SK-N-SH treated with all-trans-retinoic acid at 6 μM for 48 hours (cell line): ENCODE measurements around the gene TMEM190.
"Not testable (repeated sequence)": the region's sequence is repeated elsewhere in the genome, so short reads cannot be mapped to it uniquely, and the experiment has no call there.

Source experiments
- ATAC-seq: fragments of 200-7000 bp; cut with Tn5 transposase; 3 replicates; pipeline ENCODE4 v1.9.1; 2020; ENCODE audit warnings: mild to moderate bottlenecking, moderate library complexity
- ARNTL ChIP-seq: fragments of 450-650 bp; formaldehyde crosslinking; IDR thresholded peaks from 2 replicates; pipeline ENCODE4 v1.5.0; 2020; ENCODE audit warnings: low read depth, mild to moderate bottlenecking, moderate library complexity, borderline replicate concordance
- BACH2 ChIP-seq: fragments of 250-450 bp; sonication (Bioruptor Pico); IDR thresholded peaks from 2 replicates; pipeline ENCODE4 v1.9.0; 2021; ENCODE audit warnings: mild to moderate bottlenecking, borderline replicate concordance
- CSDC2 ChIP-seq: fragments of 250-450 bp; sonication (Bioruptor Pico); IDR thresholded peaks from 2 replicates; pipeline ENCODE4 v1.5.0; 2020; ENCODE audit warnings: mild to moderate bottlenecking, moderate library complexity
- ESRRG ChIP-seq: fragments of 250-450 bp; sonication (Bioruptor Pico); IDR thresholded peaks from 2 replicates; pipeline ENCODE4 v1.6.1; 2021; ENCODE audit warnings: mild to moderate bottlenecking
- ISL1 ChIP-seq: fragments of 250-450 bp; sonication (Bioruptor Pico); IDR thresholded peaks from 2 replicates; pipeline ENCODE4 v2.1.2; 2022; ENCODE audit warnings: mild to moderate bottlenecking, moderate library complexity
- PPARA ChIP-seq: fragments of 250-450 bp; sonication (Bioruptor Pico); IDR thresholded peaks from 2 replicates; pipeline ENCODE4 v1.5.0; 2020; ENCODE audit warnings: mild to moderate bottlenecking, borderline replicate concordance
- RARB ChIP-seq: fragments of 250-450 bp; sonication (Bioruptor Pico); IDR thresholded peaks from 2 replicates; pipeline ENCODE4 v1.8.0; 2021; ENCODE audit warnings: mild to moderate bottlenecking, moderate library complexity
- SNAI2 ChIP-seq: fragments of 250-450 bp; sonication (Bioruptor Pico); IDR thresholded peaks from 2 replicates; pipeline ENCODE4 v1.5.0; 2020; ENCODE audit warnings: mild to moderate bottlenecking, moderate library complexity
- TCF4 ChIP-seq: fragments of 250-450 bp; sonication (Bioruptor Pico); IDR thresholded peaks from 2 replicates; pipeline ENCODE4 v1.8.0; 2021; ENCODE audit warnings: mild to moderate bottlenecking, moderate library complexity, borderline replicate concordance
- TOX ChIP-seq: fragments of 250-450 bp; sonication (Bioruptor Pico); IDR thresholded peaks from 2 replicates; pipeline ENCODE4 v1.8.0; 2021; ENCODE audit warnings: mild to moderate bottlenecking, moderate library complexity, borderline replicate concordance
- ZC3H10 ChIP-seq: fragments of 250-450 bp; sonication (Bioruptor Pico); IDR thresholded peaks from 2 replicates; pipeline ENCODE4 v1.5.1; 2021; ENCODE audit warnings: mild to moderate bottlenecking, moderate library complexity
- ZFP3 ChIP-seq: fragments of 250-450 bp; sonication (Bioruptor Pico); IDR thresholded peaks from 2 replicates; pipeline ENCODE4 v1.5.0; 2020; ENCODE audit warnings: mild to moderate bottlenecking, moderate library complexity
- ZFP30 ChIP-seq: fragments of 450-650 bp; formaldehyde crosslinking; IDR thresholded peaks from 2 replicates; pipeline ENCODE4 v1.5.0; 2022; ENCODE audit warnings: mild to moderate bottlenecking, moderate library complexity
- ZNF70 ChIP-seq: fragments of 450-650 bp; formaldehyde crosslinking; IDR thresholded peaks from 2 replicates; pipeline ENCODE4 v1.5.0; 2020; ENCODE audit warnings: mild to moderate bottlenecking, moderate library complexity
- ZNF8 ChIP-seq: fragments of 450-650 bp; formaldehyde crosslinking; IDR thresholded peaks from 2 replicates; pipeline ENCODE4 v1.5.0; 2020; ENCODE audit warnings: mild to moderate bottlenecking, moderate library complexity
- TF ChIP-seq, protein P1 (sequence below): fragments of 250-450 bp; sonication (Bioruptor Pico); IDR thresholded peaks from 2 replicates; pipeline ENCODE4 v1.5.1; 2021; ENCODE audit warnings: mild to moderate bottlenecking, moderate library complexity
- TF ChIP-seq, protein P2 (sequence below): fragments of 250-450 bp; sonication (Bioruptor Pico); IDR thresholded peaks from 2 replicates; pipeline ENCODE4 v1.5.1; 2020; ENCODE audit warnings: low read depth, mild to moderate bottlenecking, moderate library complexity
- TF ChIP-seq, protein P3 (sequence below): fragments of 250-450 bp; sonication (Bioruptor Pico); IDR thresholded peaks from 2 replicates; pipeline ENCODE4 v1.8.0; 2021; ENCODE audit warnings: low read depth, mild to moderate bottlenecking, moderate library complexity, borderline replicate concordance
- TF ChIP-seq, protein P4 (sequence below): fragments of 250-450 bp; sonication (Bioruptor Pico); IDR thresholded peaks from 2 replicates; pipeline ENCODE4 v1.5.0; 2020; ENCODE audit warnings: mild to moderate bottlenecking, moderate library complexity
- TF ChIP-seq, protein P5 (sequence below): fragments of 250-450 bp; sonication (Bioruptor Pico); IDR thresholded peaks from 2 replicates; pipeline ENCODE4 v1.8.0; 2020; ENCODE audit warnings: mild to moderate bottlenecking, moderate library complexity, borderline replicate concordance

Gene TMEM190

DNA sequence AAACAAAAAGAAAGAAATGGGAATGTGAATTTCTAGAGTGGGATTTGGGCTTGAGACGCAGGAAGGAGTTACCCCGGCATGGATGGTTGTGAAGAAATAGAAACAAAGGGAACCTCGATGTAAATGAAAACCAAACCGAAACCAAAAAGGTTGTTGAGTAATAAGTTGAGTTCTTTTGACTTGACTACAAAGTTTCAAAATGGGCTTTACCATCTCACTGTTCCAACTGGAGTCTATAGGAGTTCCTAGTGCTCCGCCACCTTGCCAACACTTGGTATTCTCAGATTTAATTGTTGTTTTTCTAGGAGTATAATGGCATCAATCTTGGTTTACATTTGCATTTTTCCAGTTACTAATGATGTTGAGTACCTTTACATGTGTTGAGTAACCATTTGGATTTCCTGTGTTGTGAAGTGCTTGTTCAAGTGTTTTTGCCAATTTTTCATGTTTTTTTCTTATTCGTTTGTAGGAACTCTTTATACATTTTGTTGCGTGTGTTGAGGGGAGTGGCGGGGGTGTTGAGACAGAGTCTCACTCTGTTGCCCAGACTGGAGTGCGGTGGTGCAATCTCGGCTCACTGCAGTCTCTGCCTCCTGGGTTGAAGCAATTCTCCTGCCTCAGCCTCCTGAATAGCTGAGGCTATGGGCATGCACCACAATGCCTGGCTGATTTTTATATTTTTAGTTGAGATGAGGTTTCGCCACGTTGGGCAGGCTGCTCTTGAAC, 21.7 kb downstream of the TMEM190 start:
- no peak for ATAC-seq
- TF ChIP-seq, protein P1, sequence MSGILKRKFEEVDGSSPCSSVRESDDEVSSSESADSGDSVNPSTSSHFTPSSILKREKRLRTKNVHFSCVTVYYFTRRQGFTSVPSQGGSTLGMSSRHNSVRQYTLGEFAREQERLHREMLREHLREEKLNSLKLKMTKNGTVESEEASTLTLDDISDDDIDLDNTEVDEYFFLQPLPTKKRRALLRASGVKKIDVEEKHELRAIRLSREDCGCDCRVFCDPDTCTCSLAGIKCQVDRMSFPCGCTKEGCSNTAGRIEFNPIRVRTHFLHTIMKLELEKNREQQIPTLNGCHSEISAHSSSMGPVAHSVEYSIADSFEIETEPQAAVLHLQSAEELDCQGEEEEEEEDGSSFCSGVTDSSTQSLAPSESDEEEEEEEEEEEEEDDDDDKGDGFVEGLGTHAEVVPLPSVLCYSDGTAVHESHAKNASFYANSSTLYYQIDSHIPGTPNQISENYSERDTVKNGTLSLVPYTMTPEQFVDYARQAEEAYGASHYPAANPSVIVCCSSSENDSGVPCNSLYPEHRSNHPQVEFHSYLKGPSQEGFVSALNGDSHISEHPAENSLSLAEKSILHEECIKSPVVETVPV (CRISPR knock-in tag) = no peak
- TF ChIP-seq ZNF8 (no peak), ZNF70 (CRISPR knock-in tag) (no peak), BACH2 (CRISPR knock-in tag) (no peak), ISL1 (no peak), ZFP3 (CRISPR knock-in tag) (no peak), PPARA (CRISPR knock-in tag) (no peak), RARB (CRISPR knock-in tag) (no peak), ZC3H10 (CRISPR knock-in tag) (no peak)
- TF ChIP-seq, protein P2, sequence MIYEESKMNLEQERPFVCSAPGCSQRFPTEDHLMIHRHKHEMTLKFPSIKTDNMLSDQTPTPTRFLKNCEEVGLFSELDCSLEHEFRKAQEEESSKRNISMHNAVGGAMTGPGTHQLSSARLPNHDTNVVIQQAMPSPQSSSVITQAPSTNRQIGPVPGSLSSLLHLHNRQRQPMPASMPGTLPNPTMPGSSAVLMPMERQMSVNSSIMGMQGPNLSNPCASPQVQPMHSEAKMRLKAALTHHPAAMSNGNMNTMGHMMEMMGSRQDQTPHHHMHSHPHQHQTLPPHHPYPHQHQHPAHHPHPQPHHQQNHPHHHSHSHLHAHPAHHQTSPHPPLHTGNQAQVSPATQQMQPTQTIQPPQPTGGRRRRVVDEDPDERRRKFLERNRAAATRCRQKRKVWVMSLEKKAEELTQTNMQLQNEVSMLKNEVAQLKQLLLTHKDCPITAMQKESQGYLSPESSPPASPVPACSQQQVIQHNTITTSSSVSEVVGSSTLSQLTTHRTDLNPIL (CRISPR knock-in tag) = no peak
- TF ChIP-seq, protein P3, sequence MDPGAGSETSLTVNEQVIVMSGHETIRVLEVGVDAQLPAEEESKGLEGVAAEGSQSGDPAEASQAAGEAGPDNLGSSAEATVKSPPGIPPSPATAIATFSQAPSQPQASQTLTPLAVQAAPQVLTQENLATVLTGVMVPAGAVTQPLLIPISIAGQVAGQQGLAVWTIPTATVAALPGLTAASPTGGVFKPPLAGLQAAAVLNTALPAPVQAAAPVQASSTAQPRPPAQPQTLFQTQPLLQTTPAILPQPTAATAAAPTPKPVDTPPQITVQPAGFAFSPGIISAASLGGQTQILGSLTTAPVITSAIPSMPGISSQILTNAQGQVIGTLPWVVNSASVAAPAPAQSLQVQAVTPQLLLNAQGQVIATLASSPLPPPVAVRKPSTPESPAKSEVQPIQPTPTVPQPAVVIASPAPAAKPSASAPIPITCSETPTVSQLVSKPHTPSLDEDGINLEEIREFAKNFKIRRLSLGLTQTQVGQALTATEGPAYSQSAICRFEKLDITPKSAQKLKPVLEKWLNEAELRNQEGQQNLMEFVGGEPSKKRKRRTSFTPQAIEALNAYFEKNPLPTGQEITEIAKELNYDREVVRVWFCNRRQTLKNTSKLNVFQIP (CRISPR knock-in tag) = no peak
- TF ChIP-seq, all 23 proteins: peak for 0

DNA sequence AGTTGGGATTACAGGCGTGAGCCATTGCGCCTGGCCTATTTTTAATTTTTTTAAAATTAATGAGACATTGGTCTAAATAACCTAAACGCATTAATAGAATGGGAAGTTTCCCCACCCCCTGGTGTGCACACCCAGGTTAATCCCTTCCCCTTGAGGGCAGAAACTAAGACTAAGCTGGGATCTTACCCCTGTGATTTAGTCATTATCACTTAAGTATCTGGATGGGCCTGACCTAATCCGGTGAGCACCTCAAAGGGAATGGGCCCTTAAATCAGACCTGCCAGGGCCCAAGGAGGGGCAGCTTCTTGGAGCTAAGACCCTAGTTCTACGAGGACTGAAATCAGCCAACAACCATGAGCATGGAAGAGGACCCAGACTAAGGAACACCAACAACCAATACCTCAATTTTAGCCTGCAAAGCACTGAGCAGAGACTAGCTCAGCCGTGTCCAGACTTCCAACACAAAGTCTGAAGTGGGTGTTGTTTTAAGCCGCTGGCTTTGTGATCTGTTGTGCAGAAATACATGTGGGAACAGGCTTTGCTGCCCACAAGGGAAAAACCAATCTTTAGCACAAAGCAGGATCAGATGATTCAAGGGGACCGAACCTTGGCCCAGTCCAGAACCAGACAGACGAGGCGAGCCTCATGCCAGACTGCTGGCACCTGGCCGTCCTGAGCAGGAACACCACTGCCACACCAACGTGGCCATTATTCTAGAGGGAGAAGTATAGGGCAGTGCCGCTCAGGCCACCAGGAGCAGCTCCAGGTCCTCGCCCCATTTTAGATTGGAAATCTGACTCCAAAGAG, 23.9 kb downstream of the TMEM190 start:
- TF ChIP-seq CSDC2 (CRISPR knock-in tag) (no peak), ARNTL (CRISPR knock-in tag) (no peak), PPARA (CRISPR knock-in tag) (no peak), TOX (CRISPR knock-in tag) (no peak), ESRRG (CRISPR knock-in tag) (no peak), ISL1 (no peak)
- no peak for ATAC-seq

DNA sequence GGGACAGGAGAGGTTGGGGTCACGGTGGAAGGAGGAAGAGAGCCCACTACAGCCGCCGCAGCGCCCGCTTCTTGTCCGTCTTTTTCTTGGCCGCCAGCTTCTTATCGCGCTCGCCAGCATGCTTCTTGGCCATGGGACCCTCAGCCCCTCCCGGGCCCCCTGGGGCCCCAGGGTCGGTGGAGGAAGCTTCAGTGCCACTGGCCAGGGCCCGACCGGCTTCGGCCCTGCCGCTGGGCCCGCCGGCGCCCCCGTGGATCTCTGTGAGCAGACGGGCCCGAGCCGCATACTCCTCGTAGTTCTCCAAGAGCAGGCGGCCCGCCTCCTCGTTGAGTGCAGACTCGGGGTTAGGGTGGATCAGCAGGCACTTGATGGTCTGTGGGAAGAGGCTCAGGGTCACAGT, 24.8 kb downstream of the TMEM190 start:
- not testable (repeated sequence) for ATAC-seq

DNA sequence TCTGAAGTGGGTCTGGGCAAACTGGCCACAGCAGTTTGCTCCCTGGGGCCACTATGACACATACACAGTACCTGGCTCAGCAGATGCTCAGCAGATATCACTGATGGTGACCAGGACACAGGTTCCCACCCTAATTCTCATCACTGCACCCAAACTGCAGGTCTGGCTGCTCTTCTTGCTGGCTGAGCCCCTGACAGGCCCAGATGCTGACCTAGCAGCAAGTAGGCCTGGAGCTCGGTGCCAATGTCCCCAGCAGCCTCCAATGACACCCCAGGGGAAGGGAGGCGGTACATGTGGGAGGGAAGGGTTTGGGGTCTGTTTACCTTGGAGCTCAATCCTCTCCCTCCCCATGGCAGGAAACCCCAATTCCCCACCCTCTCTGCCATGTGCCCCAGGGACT, 25.9 kb downstream of the TMEM190 start:
- ATAC-seq = no peak
- no peak for TF ChIP-seq BACH2 (CRISPR knock-in tag)
- TF ChIP-seq, protein P4, sequence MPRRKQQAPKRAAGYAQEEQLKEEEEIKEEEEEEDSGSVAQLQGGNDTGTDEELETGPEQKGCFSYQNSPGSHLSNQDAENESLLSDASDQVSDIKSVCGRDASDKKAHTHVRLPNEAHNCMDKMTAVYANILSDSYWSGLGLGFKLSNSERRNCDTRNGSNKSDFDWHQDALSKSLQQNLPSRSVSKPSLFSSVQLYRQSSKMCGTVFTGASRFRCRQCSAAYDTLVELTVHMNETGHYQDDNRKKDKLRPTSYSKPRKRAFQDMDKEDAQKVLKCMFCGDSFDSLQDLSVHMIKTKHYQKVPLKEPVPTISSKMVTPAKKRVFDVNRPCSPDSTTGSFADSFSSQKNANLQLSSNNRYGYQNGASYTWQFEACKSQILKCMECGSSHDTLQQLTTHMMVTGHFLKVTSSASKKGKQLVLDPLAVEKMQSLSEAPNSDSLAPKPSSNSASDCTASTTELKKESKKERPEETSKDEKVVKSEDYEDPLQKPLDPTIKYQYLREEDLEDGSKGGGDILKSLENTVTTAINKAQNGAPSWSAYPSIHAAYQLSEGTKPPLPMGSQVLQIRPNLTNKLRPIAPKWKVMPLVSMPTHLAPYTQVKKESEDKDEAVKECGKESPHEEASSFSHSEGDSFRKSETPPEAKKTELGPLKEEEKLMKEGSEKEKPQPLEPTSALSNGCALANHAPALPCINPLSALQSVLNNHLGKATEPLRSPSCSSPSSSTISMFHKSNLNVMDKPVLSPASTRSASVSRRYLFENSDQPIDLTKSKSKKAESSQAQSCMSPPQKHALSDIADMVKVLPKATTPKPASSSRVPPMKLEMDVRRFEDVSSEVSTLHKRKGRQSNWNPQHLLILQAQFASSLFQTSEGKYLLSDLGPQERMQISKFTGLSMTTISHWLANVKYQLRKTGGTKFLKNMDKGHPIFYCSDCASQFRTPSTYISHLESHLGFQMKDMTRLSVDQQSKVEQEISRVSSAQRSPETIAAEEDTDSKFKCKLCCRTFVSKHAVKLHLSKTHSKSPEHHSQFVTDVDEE (CRISPR knock-in tag) = no peak

DNA sequence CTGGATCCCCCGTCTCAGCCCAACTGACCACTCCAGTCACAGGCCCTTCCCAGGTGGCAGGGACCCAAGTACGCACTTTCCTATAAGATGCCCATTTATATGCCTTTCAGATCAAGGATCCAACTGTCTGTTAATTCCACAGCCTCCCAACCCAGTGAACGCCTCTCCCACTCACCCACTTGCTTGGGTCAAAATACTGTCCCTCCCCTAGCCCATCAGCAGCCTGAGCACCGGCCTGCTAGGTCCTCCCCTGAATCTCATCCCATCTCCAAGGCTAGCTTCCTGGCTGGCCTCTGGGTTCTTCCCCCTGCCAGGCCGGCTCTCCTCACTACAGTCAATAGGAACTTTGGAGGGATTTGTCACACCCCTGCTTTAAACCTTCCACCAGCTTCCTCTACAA, 29.0 kb downstream of the TMEM190 start:
- no peak for ATAC-seq
- TF ChIP-seq ZNF70 (CRISPR knock-in tag) (no peak), TOX (CRISPR knock-in tag) (no peak), SNAI2 (CRISPR knock-in tag) (no peak), PPARA (CRISPR knock-in tag) (no peak), ZFP3 (CRISPR knock-in tag) (no peak), ESRRG (CRISPR knock-in tag) (no peak), BACH2 (CRISPR knock-in tag) (no peak), TCF4 (CRISPR knock-in tag) (no peak), ZFP30 (no peak)
- TF ChIP-seq, protein P5, sequence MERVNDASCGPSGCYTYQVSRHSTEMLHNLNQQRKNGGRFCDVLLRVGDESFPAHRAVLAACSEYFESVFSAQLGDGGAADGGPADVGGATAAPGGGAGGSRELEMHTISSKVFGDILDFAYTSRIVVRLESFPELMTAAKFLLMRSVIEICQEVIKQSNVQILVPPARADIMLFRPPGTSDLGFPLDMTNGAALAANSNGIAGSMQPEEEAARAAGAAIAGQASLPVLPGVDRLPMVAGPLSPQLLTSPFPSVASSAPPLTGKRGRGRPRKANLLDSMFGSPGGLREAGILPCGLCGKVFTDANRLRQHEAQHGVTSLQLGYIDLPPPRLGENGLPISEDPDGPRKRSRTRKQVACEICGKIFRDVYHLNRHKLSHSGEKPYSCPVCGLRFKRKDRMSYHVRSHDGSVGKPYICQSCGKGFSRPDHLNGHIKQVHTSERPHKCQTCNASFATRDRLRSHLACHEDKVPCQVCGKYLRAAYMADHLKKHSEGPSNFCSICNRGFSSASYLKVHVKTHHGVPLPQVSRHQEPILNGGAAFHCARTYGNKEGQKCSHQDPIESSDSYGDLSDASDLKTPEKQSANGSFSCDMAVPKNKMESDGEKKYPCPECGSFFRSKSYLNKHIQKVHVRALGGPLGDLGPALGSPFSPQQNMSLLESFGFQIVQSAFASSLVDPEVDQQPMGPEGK (CRISPR knock-in tag) = no peak
- TF ChIP-seq, protein P2 (CRISPR knock-in tag) = no peak
